Inferior parietal cortex (tissue), 1 donor: ENCODE data around the gene GFRA4.
A peak's percentile ranks its signal among the peaks of the same experiment; 100 is the strongest.

Experiments
- DNase-seq: peaks from one replicate; pipeline ENCODE4 v3.0.0-alpha.2; 2016; ENCODE audit errors: extremely low spot score

The GFRA4 gene

GRCh38 chr20:3674447-3674846 lies 11.2 kb upstream of the GFRA4 start:
- DNase-seq: no peak

- no peak for DNase-seq
Observed at GRCh38 chr20:3673221-3674070, 10.2 kb upstream of the GFRA4 start.

DNA sequence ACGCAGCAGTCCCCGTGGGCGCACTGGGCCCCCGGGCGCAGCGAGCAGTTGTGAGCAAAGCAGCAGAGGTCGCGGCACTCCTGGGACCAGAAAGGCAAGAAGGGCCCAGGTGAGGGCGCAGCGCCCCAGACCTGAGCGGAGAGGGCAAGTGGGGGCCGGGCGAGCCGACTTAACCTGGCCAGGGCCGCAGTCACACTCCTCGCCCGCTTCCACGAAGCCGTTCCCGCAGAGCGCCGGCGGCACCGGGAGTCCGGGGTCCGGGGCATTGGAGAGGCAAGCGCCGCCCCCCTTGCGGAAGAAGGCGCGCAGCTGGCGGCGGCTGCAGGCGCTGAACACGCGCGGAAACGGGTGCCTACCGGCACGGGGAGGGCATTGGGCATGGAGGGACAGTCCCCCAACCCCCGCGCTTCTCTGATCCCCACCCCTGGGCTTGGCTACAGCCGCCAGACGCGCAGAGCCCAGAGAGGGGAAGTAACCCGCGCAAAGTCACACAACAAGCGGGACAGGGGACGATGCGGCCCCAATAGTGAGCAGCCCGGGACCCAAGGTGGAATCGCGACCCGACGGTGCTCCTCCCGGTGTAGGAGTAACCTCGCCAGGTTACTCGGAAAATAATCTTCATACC lies 9.5 kb upstream of the GFRA4 start:
- DNase-seq: no peak

- no peak for DNase-seq
Observed at GRCh38 chr20:3671986-3672546, 8.9 kb upstream of the GFRA4 start.

- no peak for DNase-seq
Observed at GRCh38 chr20:3670945-3671344, 7.7 kb upstream of the GFRA4 start.

DNA sequence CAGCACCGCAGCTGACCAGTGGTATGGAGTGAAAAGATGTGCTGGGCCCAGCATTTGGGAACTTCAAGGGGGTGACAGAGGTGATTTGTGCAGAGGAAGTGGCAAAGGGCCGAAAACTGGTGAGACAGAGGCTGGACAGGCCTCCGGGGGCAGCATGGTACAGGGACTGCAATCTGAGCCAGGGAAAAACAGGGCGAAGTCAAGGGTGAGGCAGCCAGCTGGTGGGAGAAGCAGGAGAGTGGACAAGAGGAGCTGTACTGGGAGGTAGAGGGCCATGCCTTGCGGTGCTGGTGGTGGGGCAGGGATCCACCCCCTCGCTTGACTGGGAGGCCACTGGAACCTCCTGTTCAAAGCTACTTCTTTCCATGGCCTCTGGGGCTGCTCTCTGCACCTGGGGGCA lies 7.3 kb upstream of the GFRA4 start:
- no peak for DNase-seq

- no peak for DNase-seq
Observed at GRCh38 chr20:3669710-3670367, 6.6 kb upstream of the GFRA4 start.

DNA sequence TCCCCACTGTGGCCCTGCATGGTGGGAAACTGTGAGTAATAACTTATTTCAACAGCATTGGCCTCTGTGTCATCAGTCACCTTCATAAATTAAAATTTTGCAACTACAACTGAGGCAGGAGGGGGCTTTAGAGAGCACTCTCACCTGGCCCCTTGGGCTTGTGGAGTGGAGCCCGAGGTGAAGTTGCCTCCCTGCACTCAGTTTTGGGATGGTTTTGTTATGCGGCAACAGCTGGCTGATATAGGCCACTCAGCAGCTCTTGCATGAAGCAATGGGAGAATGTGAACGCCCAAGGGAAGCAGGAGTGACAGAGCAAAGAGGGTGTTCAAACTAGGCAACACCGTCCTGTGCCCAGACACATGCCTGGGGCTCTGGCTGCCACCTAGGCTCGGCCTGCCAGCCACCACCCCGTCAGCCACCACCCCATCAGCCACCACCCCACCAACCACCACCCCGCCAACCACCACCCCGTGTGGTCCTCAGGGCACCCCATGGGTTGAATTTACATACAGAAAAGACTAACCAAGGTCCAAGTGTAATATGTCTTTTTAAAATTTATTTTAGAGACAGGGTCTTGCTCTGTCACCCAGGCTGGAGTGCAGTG lies 4.3 kb upstream of the GFRA4 start:
- DNase-seq: no peak

- no peak for DNase-seq
Observed at GRCh38 chr20:3663858-3664257, 659 bp upstream of the GFRA4 start.

DNA sequence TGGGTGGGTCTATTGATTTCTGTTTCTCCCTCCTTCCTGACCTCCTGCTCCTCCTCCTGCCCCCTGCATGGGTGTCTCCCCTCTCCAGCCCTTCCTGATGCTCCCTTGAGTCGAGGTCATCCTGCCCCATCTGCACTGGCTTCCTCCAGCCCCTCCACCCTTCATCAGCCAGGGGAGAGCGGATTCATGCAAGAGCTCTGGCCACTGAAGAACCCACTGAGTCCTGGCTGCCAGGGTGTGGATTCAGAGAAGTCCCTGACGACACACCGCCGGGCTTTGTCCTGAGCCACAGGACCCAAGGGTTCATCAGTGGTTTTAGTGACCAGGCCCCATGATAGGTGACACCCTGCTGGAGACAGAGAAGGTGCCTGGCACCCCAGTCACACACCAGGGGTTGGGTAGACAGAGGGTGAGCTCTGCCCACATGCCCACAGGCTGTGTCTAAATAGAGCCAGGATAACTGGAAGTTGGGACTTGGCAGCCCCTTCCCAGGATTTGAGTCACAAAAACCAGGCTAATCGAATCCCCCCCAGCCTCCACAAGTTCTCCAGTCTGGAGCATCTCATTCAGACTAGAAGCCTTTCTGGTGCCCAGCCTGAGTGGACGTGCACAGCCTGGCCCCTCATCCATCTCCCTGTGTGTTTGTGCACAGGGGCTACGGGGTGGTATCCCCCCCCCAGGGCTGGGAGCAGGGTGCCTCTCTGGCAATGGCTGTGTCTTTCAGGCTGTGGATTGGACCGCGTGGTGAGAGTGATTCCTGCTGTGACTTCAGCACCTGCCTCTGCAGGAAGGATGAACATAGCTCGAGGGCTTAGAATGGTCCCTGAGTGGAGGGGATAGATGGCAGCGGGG lies 1.2 kb downstream of the GFRA4 start:
- no peak for DNase-seq

- DNase-seq: no peak
Observed at GRCh38 chr20:3661060-3661813, 2.0 kb downstream of the GFRA4 start.

DNA sequence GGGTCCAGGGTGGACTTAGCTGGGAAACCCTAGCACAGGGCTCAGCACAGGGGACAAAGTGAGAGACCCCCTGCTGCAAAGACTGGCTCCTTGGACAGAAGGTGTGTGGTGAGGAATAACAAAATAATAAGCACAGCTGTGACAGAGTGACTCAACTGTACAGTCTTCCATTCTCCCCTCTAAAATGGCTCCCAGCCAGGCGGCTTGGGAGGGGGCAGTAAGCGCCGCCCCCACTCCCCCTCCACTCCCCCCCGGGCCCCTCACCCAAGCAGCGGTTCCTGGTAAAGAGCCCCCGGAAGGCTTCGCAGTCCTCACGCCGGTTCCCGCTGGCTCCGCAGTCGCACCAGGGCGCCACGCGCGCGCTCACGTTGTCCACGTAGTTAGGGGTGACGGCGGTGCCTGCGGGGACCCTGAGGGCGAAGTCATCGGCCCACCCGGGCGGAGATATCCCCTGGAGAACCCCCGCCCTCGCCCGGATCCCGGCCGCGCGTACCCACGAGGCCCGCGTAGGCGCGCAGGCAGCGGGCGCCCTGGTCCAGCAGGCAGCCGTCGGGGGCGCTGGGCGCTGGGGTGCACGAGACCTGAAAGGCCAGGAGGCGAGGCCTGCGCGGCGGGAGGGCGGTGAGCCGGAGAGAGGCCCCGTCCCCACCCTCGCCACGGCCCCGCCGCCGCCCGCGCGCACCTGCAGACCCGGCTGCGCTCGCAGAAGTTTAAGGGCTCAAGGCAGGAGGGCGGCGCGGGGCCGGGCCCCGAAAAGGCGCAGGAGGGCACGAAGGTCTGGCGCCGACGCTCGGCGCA lies 2.7 kb downstream of the GFRA4 start:
- DNase-seq: no peak

DNA sequence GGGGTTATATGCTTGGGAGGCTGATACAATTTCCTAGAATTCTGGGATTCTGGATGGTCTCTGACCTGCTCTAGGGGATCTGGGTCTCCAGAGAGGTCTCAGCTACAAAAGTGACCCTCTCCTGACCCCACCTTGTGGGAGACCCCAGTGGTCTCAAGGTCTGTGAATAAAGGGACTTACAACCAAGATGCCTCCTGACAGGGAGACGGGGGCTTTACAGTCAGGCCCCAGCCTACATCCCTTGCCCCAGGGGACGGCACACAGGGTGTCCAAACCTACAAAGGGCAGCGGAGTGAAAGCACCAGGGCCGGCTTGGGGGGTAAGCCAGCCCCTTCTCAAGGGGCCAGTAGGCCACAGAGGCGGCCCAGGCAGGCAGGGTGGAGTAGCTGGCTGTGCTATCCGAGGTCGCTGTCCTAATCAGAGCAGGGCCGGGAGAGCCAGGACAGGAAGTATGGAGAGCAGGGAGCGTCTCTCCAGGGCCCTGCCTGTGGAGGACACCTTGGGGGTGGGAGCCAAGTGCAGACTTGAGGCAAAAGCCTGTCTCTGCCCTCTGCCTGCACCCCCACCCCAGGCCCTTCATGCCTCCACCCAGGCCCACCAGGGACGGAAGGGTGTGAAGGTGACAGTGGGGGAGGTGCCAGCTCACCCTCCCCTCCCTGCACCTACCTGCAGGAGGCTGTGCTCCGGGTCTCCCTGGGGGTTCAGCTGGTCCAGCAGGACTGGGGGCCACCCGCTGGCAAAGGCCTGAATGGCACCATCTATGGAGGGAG lies 3.5 kb downstream of the GFRA4 start:
- DNase-seq: no peak

DNA sequence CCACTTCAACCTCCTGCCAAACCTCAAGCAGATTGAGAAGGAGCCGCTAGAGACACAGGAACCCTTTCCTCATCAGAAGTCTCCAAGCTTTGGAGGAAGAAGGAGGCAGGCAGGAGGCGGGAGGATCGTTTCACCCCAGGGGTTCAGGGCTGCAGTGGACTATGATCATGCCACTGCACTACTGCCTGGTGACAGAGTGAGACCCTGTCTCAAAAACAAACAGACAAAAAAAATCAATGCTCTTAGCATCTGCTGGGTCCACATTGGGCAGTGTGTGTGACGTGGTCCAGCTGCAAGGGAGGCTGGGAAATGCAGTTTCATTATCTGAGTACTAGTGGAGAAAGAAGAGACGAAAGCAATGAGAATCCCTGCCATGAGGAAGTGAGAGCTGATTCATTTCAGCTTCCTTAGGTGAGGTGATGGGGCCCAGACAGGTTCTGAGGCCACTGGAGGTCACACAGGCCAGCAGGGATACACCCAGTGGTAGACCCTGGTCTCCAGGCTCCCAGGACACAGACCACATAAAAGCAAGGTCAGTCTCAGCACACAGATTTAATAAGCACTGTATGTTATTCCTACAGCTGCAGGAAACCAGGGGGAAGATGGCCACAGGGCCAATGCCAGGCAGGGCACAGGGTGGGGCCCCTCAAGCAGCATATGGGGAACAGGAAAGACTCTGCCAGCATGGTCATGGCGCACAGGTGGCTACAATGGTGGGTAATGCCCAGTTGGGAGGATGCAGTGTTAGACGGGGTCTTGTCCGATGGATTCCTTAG lies 4.3 kb downstream of the GFRA4 start:
- DNase-seq: peak; percentile 15

DNA sequence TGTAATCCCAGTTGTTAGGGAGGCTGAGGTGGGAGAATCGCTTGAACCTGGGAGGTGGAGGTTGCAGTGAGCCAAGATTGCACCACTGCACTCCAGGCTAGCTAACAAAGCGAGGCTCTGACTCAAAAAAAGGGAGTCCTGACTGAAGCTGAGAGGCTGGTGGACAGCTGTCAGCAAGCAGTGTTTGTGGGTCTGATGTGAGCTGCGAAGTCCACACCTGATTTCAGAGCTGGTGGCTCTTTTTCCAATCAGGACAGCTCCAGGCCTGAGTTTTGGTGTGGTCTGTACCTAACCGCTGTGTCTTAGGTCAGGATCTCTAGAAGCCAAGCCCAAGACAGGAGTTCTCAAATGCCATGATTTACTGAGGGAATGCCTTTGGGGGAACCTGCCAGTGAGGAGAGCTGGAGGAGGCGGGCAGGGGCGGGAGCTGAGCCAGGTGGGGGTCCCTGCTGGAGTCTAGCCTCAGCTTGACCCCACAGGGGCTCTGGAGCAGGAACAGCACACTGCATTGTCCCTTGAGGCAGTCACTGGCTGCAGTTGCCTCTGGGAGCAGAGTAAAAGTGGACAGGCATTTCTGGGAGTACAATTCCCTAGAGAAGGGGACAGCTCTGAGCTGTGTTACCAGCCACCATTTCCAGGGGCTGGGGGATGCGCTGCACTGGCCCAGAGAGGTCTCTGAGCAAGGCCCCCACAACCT lies 5.0 kb downstream of the GFRA4 start:
- DNase-seq: no peak

GRCh38 chr20:3655131-3655405 lies 8.1 kb downstream of the GFRA4 start:
- no peak for DNase-seq

DNA sequence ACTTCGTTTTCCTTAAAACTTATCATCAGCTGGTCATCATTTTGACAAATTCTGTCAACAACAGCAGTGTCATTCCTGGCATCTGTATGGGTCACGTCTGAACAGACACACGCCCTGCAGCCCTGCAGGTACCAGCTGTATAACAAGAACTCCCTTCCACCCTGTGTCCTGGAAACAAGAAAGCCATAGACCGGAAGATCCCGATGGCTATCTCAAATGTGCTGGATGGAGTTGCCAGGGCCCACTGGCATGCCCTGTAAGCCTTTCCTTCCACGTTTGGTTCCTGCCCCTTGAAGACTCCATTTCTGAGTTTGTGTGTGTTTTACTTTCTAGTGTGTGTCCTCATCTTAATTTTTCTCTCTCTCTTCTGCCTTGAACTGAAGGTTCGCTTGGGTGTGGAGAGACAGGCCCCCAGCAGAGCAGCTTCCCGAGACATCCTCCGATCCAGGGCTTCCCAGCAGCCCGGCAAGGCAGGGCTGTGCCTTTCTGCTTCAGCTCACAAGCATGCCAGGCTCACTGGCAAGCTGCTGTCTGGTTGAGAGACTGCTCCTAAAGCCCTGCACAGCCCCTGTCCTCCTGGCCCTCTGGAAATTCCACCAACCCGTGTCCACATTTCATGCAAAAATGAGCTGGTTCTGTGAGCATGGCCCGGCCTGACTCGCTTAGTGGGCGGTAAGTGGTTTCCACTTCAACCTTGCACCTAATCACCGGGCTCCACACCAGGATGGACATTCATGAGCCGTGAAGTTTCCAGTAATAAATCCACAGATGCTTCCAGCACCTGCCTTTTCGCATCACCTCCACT lies 8.7 kb downstream of the GFRA4 start:
- no peak for DNase-seq
